MCF 10A (cell line): ENCODE measurements around the gene SYNE1. TPM values are rescaled to one million over a fixed set of nuclear protein-coding genes. Genes with fewer than 3 reads are reported as not detected.
"Not testable (repeated sequence)": the region's sequence is repeated elsewhere in the genome, so short reads cannot be mapped to it uniquely, and the experiment has no call there.

Experiments
- BruUV-seq: library from RNA; stranded (reverse); fragments of 400-500 nt; replicated peaks from 2 replicates; lab custom pipeline; 2021; lab: Mats Ljungman, UMichigan
- CTCF ChIA-PET: fragments of 300-600 bp; sonication (Branson Sonifier 250); formaldehyde crosslinking; extraction: SDS; loops from one replicate; lab custom pipeline; 2021; ENCODE audit warnings: antibody characterized with exemption, inconsistent platforms; lab: Yijun Ruan, JAX
- POLR2A ChIA-PET: fragments of 300-600, 350-650 bp; sonication (Branson Sonifier 250); formaldehyde crosslinking; extraction: SDS; loops from one replicate; lab custom pipeline; 2020; ENCODE audit warnings: antibody characterized with exemption, inconsistent platforms; lab: Yijun Ruan, JAX
- DNase-seq: peaks from one replicate; pipeline ENCODE4 v3.0.0-alpha.2; 2018; ENCODE audit not compliant: unreplicated experiment
- H3K27ac Mint-ChIP-seq: one replicate; pipeline ENCODE4 v1.8.0; 2022; ENCODE audit warnings: mild to moderate bottlenecking, low read depth, mixed read lengths; ENCODE audit not compliant: unreplicated experiment
- H3K27me3 Mint-ChIP-seq: one replicate; pipeline ENCODE4 v1.8.0; 2022; ENCODE audit warnings: mixed read lengths; ENCODE audit not compliant: insufficient read depth, unreplicated experiment
- H3K36me3 Mint-ChIP-seq: one replicate; pipeline ENCODE4 v1.8.0; 2022; ENCODE audit warnings: mild to moderate bottlenecking, moderate library complexity, mixed read lengths; ENCODE audit not compliant: insufficient read depth, unreplicated experiment
- H3K4me1 Mint-ChIP-seq: one replicate; pipeline ENCODE4 v1.8.0; 2022; ENCODE audit warnings: mixed read lengths; ENCODE audit not compliant: insufficient read depth, unreplicated experiment
- H3K4me3 Mint-ChIP-seq: one replicate; pipeline ENCODE4 v1.8.0; 2022; ENCODE audit warnings: mild to moderate bottlenecking, moderate library complexity, mixed read lengths; ENCODE audit not compliant: unreplicated experiment
- H3K9me3 Mint-ChIP-seq: one replicate; pipeline ENCODE4 v1.8.0; 2022; ENCODE audit warnings: mixed read lengths; ENCODE audit not compliant: unreplicated experiment
- intact Hi-C: fragments of 100-400 bp; cut with micrococcal nuclease; formaldehyde crosslinking; loops from 2 replicates; pipeline ENCODE4 v1.14.1; 2022
- total RNA-seq: library from RNA; stranded (reverse); gene quantifications from 2 replicates; pipeline ENCODE4 v1.2.3, GENCODE V29; 2022
- TF ChIP-seq, protein P1 (sequence below): fragments of 200-600 bp; IDR thresholded peaks from one replicate; pipeline ENCODE4 v1.8.0; 2022; ENCODE audit warnings: antibody characterized with exemption, mild to moderate bottlenecking; ENCODE audit not compliant: unreplicated experiment

SYNE1 gene
- total RNA-seq, 1 experiment from 2014 or later: 25.4 TPM

DNA sequence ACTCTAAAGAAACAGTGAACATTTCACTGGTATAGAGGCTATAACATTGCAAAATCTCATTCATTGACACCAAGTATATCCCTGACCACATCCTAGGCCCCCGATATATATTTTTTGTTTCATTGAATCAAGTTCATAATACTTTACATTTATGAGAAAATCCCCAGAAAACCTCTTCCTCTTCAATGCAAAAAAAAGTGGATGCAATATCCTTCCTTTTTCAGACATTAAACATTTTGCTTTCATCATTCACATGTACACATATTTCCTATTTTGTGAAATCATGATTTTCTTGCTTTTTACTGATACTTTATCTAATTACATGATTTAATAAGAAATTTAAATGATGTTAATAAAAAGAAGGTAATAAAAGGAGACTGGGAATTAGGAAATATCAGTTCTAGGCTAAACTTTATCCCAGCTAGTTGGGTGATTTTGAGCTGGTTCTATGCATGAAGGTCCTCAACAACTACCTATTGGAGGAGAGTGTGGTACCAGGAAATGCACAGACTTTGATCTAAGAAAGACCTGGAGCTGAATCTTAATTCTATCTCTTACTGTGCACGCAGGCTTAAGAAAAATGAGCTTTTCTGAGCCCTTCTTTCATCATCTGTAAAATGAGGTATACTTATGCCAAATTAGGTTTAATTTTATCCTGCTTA, 4.9 kb downstream of the SYNE1 start:
- ChIA-PET CTCF (interaction anchor here (0.8 to 4.5 kb wide), 6 partner anchors 10 to 322 kb away, joined by 3 to 29 read pairs (median 4); no protein-coding TSS in a partner anchor), POLR2A (interaction anchor here (0.9 to 1.4 kb wide), 2 partner anchors 9 to 57 kb away, joined by 3 read pairs; no protein-coding TSS in a partner anchor)
- Mint-ChIP-seq H3K36me3 (no peaks in the 10 kb centered on the region), H3K9me3 (no peaks in the 10 kb centered on the region), H3K4me3 (no peak overlapping the region), H3K27ac (no peak overlapping the region), H3K27me3 (no peaks in the 10 kb centered on the region), H3K4me1 (no peaks in the 10 kb centered on the region)
- TF ChIP-seq, protein P1, sequence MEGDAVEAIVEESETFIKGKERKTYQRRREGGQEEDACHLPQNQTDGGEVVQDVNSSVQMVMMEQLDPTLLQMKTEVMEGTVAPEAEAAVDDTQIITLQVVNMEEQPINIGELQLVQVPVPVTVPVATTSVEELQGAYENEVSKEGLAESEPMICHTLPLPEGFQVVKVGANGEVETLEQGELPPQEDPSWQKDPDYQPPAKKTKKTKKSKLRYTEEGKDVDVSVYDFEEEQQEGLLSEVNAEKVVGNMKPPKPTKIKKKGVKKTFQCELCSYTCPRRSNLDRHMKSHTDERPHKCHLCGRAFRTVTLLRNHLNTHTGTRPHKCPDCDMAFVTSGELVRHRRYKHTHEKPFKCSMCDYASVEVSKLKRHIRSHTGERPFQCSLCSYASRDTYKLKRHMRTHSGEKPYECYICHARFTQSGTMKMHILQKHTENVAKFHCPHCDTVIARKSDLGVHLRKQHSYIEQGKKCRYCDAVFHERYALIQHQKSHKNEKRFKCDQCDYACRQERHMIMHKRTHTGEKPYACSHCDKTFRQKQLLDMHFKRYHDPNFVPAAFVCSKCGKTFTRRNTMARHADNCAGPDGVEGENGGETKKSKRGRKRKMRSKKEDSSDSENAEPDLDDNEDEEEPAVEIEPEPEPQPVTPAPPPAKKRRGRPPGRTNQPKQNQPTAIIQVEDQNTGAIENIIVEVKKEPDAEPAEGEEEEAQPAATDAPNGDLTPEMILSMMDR: no peak
- no TSS peak for BruUV-seq
- no peak for DNase-seq
- intact Hi-C loops: no loop called here

DNA sequence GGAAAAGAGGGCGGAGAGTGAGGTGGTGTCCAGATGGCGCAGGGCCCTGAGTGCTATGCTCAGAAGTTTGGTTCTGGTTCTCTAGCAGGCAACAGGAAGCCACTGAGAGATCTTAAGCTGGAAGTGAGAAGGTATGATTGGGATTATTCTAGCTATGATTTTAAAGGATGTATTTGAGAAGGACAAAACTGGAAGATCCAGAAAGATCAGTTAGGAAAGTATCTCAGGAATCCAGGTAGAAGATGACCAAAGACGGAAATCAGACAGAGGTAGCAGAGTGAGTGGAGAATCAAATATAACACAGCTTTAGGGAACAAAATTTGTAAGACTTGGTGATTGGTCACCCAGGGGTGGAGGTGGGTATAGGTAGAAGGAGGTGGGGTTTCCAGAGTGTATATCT, 5.8 kb downstream of the SYNE1 start:
- POLR2A ChIA-PET: interaction anchor here (0.9 to 1.4 kb wide), 2 partner anchors 10 to 56 kb away, joined by 3 read pairs; no protein-coding TSS in a partner anchor
- no peak overlapping the region for H3K27ac Mint-ChIP-seq
- H3K27me3 Mint-ChIP-seq: no peaks in the 10 kb centered on the region
- BruUV-seq: no TSS peak
- H3K9me3 Mint-ChIP-seq: no peaks in the 10 kb centered on the region
- CTCF ChIA-PET: interaction anchor here (0.6 to 4.5 kb wide), 11 partner anchors 11 to 323 kb away, joined by 3 to 29 read pairs (median 3); no protein-coding TSS in a partner anchor
- TF ChIP-seq, protein P1: no peak
- no peak for DNase-seq
- no peaks in the 10 kb centered on the region for H3K4me1 Mint-ChIP-seq
- no peak overlapping the region for H3K4me3 Mint-ChIP-seq
- no peaks in the 10 kb centered on the region for H3K36me3 Mint-ChIP-seq
- intact Hi-C loops: no loop called here

DNA sequence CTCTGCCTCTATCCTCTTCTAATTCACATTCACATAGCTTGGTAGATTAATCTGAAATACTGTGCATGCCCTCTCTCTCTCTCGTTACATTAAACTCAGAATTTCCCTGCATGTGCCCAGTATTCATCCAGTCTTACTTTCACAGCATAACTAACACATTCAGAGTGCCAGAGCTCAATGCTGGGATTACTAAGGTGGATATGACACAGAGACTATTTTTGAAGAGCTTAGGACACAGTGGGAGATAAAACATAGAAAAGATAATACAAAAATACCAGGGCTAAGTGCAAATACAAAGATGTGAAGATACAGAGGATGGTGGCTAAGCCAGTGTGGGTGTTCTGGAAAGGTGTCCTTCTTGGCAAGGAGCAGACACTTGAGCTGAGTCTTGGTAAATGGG, 6.3 kb downstream of the SYNE1 start:
- BruUV-seq: no TSS peak

DNA sequence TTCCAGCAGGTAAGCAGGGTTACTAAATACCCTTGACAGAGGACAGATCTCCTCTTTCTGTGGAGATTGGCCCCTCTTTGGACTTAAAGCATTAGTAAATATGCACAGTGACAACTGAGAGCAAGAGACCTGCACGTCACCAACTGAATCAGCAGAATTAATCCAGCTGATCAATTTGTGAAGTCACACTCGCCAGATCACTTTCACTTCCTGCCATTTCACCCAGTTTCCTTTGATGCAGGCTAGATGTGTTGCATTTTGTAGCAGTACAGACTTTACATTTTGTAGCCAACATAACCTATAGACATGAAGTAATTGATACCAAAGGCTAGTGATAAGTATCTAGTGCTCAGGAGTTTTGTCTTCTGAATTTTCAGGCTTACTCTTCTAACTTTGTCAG, 11.9 kb downstream of the SYNE1 start:
- BruUV-seq: no TSS peak
- no peaks in the 10 kb centered on the region for H3K36me3 Mint-ChIP-seq
- no peaks in the 10 kb centered on the region for H3K9me3 Mint-ChIP-seq
- no peak overlapping the region for H3K27ac Mint-ChIP-seq
- H3K27me3 Mint-ChIP-seq: no peaks in the 10 kb centered on the region
- POLR2A ChIA-PET: no interaction called here
- H3K4me1 Mint-ChIP-seq: no peaks in the 10 kb centered on the region
- TF ChIP-seq, protein P1: no peak
- H3K4me3 Mint-ChIP-seq: no peak overlapping the region
- no peak for DNase-seq
- intact Hi-C loops: no loop called here
- CTCF ChIA-PET: interaction anchor here (3.0 kb wide), 1 partner anchor 18 kb away, joined by 8 read pairs; no protein-coding TSS in a partner anchor

More for the DNA sequence above, 6.3 kb downstream of the SYNE1 start:
- CTCF ChIA-PET: interaction anchor here (0.7 to 4.5 kb wide), 8 partner anchors 12 to 235 kb away, joined by 3 to 29 read pairs (median 4); no protein-coding TSS in a partner anchor
- TF ChIP-seq, protein P1: no peak
- Mint-ChIP-seq H3K9me3 (no peaks in the 10 kb centered on the region), H3K27me3 (no peaks in the 10 kb centered on the region), H3K4me1 (no peaks in the 10 kb centered on the region), H3K27ac (no peak overlapping the region), H3K4me3 (no peak overlapping the region), H3K36me3 (no peaks in the 10 kb centered on the region)
- DNase-seq: no peak
- POLR2A ChIA-PET: interaction anchor here (0.7 to 1.4 kb wide), 2 partner anchors 55 kb away, joined by 3 read pairs; no protein-coding TSS in a partner anchor
- intact Hi-C loops: no loop called here

DNA sequence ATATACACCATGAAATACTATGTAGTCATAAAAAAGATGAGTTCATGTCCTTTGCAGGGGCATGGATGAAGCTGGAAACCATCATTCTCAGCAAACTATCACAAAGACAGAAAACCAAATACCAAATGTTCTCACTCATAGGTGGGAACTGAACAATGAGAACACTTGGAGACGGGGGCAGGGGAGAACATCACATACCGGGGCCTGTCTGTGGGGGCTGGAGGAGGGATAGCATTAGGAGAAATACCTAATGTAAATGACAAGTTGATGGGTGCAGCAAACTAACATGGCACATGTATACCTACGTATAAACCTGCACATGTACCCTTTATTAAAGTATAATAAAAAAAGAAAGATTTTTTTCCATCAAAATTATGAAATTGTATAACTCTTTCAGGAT, 22.4 kb downstream of the SYNE1 start:
- BruUV-seq, H3K36me3 Mint-ChIP-seq, DNase-seq, H3K27me3 Mint-ChIP-seq, POLR2A ChIA-PET, H3K27ac Mint-ChIP-seq, H3K4me1 Mint-ChIP-seq, H3K9me3 Mint-ChIP-seq, CTCF ChIA-PET, intact Hi-C loops, H3K4me3 Mint-ChIP-seq: not testable (repeated sequence)
